Mesothelial cell of epicardium (in vitro differentiated cells): ENCODE data around the gene ANKRD65. TPM values are rescaled to one million over a fixed set of nuclear protein-coding genes. Genes with fewer than 3 reads are reported as not detected.

ENCODE experiments used
- DNase-seq, 2 experiments: peaks; one replicate each; pipeline ENCODE4 v3.0.0; 2021; ENCODE audit warnings: low spot score in 2 of 2; ENCODE audit not compliant: unreplicated experiment in 2 of 2
- H3K27ac Mint-ChIP-seq: 2 replicates; pipeline ENCODE4 v1.8.0; 2021; ENCODE audit warnings: mixed read lengths
- H3K27me3 Mint-ChIP-seq: 2 replicates; pipeline ENCODE4 v1.8.0; 2021; ENCODE audit warnings: low read depth, mixed read lengths
- H3K36me3 Mint-ChIP-seq: 2 replicates; pipeline ENCODE4 v1.8.0; 2021; ENCODE audit warnings: mixed read lengths
- H3K4me1 Mint-ChIP-seq: 2 replicates; pipeline ENCODE4 v1.8.0; 2021; ENCODE audit warnings: mixed read lengths
- H3K4me3 Mint-ChIP-seq: 2 replicates; pipeline ENCODE4 v1.8.0; 2021; ENCODE audit warnings: mild to moderate bottlenecking, moderate library complexity, mixed read lengths
- H3K9me3 Mint-ChIP-seq: 2 replicates; pipeline ENCODE4 v1.8.0; 2021; ENCODE audit warnings: mixed read lengths
- total RNA-seq: library from RNA; stranded (reverse); gene quantifications from 3 replicates; pipeline ENCODE4 v1.2.1, GENCODE V29; 2021
- TF ChIP-seq, protein P1 (sequence below): fragments of 200-600 bp; sonication (generic); IDR thresholded peaks from one replicate; pipeline ENCODE4 v1.5.0; 2021; ENCODE audit warnings: antibody characterized with exemption; ENCODE audit not compliant: unreplicated experiment

The ANKRD65 gene
- total RNA-seq, 1 donor from 2014 or later, result 12.3 TPM

DNA sequence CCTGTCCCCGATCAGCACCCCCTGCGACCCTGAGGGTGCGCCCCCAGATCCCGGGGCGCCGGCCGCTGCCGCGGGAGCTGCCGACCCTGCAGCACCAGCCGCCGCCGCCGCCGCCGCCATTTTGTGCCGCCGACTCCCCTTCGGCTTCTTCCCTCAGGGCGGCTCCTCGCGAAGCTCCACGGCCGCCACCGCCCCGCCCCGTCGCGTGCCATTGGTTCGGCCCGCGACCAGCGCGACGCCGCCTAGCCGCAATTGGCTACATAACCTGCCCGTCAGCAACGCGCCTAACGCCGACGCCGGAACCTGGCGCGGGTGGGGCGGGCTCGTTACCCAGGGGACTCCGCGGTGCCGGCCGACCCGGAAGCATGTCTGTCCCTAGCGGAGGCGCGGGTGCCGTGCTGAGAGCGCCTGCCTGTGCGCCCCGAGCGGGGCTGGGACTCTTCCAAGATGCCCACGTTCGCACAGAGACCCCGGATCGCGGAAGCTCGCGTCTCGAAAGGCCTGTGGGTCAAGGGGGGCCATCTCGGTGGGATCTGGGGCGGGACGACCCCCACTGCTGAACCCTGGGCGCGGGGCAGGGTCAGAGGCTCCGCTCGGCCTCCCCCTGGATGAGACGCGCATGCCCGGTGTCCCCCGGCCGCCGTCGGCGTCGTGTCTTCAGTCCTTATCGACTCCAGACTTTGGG, 21.7 kb downstream of the ANKRD65 start, which contains the start of gene CCNL2:
CCNL2 (minus strand) TSS at position 149 of the 685 bp plus-strand sequence; CDS start at position 120, 29 bp downstream.
- peaks cover 23% of the 10 kb centered on the region for H3K36me3 Mint-ChIP-seq
- no peaks in the 10 kb centered on the region for H3K9me3 Mint-ChIP-seq
- DNase-seq, result peak; percentile 99
- H3K27ac Mint-ChIP-seq, result peak within 1 kb of the TSS; percentile 92
- peaks cover 24% of the 10 kb centered on the region for H3K4me1 Mint-ChIP-seq
- no peaks in the 10 kb centered on the region for H3K27me3 Mint-ChIP-seq
- TF ChIP-seq, protein P1, sequence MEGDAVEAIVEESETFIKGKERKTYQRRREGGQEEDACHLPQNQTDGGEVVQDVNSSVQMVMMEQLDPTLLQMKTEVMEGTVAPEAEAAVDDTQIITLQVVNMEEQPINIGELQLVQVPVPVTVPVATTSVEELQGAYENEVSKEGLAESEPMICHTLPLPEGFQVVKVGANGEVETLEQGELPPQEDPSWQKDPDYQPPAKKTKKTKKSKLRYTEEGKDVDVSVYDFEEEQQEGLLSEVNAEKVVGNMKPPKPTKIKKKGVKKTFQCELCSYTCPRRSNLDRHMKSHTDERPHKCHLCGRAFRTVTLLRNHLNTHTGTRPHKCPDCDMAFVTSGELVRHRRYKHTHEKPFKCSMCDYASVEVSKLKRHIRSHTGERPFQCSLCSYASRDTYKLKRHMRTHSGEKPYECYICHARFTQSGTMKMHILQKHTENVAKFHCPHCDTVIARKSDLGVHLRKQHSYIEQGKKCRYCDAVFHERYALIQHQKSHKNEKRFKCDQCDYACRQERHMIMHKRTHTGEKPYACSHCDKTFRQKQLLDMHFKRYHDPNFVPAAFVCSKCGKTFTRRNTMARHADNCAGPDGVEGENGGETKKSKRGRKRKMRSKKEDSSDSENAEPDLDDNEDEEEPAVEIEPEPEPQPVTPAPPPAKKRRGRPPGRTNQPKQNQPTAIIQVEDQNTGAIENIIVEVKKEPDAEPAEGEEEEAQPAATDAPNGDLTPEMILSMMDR, result peak; percentile 60
- peak within 1 kb of the TSS; percentile 89 for H3K4me3 Mint-ChIP-seq

DNA sequence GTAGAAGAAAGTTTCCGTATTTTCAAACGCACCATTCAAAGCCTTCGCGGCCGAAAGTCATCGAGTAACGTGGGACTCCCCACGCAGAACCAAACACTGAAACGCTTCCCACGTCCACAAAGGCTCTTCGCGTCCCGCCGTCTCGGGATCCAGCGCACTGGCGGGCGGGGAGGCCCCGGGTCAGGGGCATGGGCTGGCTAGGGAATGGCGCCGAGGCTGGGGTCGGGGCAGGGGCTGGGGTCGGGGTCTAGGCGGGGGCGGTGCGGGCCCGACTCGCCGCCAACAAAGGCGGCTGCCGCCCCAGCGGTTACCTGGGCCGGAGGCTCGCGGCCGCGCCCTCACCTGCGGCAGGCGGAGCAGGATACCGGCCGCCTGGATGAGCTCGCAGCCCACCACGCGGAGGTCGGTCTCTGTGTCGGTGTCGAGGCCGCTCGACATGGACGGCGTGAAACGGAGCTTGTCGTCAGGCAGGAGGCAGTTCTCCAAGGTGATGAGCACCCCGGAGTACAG, 22.3 kb downstream of the ANKRD65 start:
- TF ChIP-seq, protein P1, result no peak
- Mint-ChIP-seq H3K4me1 (peaks cover 24% of the 10 kb centered on the region), H3K36me3 (peaks cover 26% of the 10 kb centered on the region), H3K27ac (peak overlapping the region; percentile 92), H3K27me3 (no peaks in the 10 kb centered on the region), H3K4me3 (peak overlapping the region; percentile 89), H3K9me3 (no peaks in the 10 kb centered on the region)
- no peak for DNase-seq

DNA sequence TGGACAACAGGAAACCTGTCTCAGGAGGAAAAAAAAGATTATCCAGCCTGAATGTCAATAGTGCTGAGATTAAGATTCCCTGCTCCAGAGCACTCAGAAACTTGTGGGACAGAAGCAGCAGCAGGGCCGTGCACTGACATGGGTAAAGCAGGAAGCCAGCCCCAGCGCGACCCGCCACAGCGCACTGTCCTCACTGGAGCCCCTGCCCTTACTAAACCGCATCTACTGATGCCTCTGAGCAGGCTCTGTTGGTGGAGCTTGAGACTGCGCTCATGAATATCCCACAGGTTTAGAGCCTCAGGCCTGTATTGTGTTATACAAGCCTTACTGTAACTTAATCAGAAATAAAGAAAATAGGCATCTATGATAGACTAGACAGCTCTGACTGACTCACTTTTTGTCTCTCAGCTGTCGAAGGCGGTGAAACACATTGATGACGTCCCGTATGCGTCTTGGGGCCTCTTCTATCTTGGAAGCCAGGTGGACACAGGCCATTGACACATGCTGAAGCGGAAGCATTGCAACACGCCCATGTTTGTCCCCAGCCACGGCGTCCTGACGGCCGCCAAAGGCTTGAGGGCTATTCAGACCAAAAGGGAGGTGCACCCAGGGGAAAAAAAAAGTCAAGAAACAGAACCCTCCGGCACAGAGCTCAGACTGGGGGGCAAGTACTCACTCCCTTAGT, 23.1 kb downstream of the ANKRD65 start:
- Mint-ChIP-seq H3K36me3 (peaks cover 28% of the 10 kb centered on the region), H3K9me3 (no peaks in the 10 kb centered on the region), H3K4me3 (peak overlapping the region; percentile 89), H3K27me3 (no peaks in the 10 kb centered on the region), H3K4me1 (peaks cover 24% of the 10 kb centered on the region), H3K27ac (peak overlapping the region; percentile 92)
- TF ChIP-seq, protein P1, result no peak
- no peak for DNase-seq

DNA sequence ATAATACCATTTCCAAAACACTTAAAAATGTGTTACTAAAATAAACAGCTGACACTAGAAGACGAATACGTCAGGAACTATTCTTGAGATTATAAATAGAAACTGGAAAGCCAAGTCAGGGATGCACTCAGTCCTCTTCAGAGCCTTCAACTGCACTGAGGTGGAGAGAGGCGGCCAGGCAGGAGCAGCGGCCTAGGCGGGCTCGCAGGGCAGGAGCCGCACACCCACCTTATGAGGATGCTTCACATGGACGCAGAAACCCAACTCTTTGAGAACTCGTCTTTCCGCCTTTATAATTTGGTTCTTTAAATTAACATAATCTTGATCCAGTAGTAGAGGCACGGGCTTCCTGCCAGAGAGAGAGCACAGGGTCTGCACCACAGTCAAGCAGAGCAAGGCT, 25.9 kb downstream of the ANKRD65 start:
- Mint-ChIP-seq H3K27me3 (no peaks in the 10 kb centered on the region), H3K4me1 (peaks cover 17% of the 10 kb centered on the region), H3K9me3 (no peaks in the 10 kb centered on the region), H3K27ac (no peak overlapping the region), H3K4me3 (no peak overlapping the region), H3K36me3 (peaks cover 48% of the 10 kb centered on the region)
- TF ChIP-seq, protein P1, result no peak
- no peak for DNase-seq

DNA sequence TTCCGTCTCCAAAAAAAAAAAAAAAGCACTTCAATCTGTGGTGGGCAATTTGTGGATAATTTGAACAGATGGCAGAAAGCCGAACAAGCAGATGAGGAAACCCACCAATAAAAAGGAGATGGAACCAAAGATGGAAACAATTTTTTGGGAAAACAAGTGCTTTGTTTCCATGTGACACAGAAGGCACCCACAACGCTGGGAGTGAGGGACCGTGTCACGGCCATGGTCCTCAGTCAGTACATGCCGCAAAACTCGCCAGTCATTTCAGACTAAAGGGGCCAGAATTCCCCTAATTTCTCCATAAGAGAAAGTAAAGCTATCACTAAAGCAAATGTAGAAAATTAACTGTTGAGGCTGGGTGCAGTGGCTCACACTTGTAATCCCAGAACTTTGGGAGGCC, 27.0 kb downstream of the ANKRD65 start:
- H3K4me1 Mint-ChIP-seq, result peaks cover 11% of the 10 kb centered on the region
- H3K27me3 Mint-ChIP-seq, result no peaks in the 10 kb centered on the region
- no peak for DNase-seq
- H3K9me3 Mint-ChIP-seq, result no peaks in the 10 kb centered on the region
- H3K4me3 Mint-ChIP-seq, result no peak overlapping the region
- TF ChIP-seq, protein P1, result no peak
- no peak overlapping the region for H3K27ac Mint-ChIP-seq
- peaks cover 56% of the 10 kb centered on the region for H3K36me3 Mint-ChIP-seq
